NCI-H345 (cell line): ENCODE measurements around the gene RPL22L1.
"Not testable (repeated sequence)": the region's sequence is repeated elsewhere in the genome, so short reads cannot be mapped to it uniquely, and the experiment has no call there.

Experiments
- DNase-seq: peaks from one replicate; lab custom pipeline; 2025; lab: John Stamatoyannopoulos, UW

Gene RPL22L1

DNA sequence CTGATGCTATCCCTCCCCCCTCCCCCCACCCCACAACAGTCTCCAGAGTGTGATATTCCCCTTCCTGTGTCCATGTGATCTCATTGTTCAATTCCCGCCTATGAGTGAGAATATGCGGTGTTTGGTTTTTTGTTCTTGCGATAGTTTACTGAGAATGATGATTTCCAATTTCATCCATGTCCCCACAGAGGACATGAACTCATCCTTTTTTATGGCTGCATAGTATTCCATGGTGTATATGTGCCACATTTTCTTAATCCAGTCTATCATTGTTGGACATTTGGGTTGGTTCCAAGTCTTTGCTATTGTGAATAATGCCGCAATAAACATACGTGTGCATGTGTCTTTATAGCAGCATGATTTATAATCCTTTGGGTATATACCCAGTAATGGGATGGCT is 8.7 kb upstream of the RPL22L1 start:
- DNase-seq, result not testable (repeated sequence)

DNA sequence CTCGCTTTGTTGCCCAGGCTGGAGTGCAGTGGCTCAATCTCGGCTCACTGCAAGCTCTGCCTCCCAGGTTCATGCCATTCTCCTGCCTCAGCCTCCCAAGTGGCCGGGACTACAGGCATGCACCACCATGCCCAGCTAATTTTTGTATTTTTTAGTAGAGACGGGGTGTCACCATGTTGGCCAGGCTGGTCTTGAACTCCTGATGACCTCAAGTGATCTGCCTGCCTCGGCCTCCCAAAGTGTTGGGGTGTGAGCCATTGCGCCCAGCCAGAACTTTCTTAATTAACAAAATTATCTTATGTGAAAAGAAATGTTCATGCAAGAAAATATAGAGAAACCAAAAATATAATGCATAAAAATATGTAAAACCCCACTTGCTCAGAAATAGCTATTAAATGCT is 7.3 kb upstream of the RPL22L1 start:
- DNase-seq, result not testable (repeated sequence)

DNA sequence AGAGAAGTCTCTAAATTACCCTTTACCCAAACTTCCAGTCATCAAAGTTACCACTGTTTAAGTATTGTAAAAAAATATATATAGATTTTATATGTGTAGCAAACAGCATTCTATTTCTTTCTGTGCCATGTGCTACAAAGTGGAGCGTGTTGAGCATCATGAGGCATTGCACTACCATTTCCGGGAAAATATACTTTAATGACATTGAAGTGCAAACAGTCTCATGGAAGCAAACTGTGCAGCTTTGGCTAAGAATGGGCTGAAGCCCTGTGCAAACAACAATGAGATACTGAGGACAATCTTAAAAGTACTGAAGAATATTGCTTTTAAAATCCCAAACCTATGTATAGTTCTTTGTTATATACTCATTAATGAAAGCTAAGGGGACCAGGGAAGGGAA is 6.5 kb upstream of the RPL22L1 start:
- DNase-seq, result no peak

DNA sequence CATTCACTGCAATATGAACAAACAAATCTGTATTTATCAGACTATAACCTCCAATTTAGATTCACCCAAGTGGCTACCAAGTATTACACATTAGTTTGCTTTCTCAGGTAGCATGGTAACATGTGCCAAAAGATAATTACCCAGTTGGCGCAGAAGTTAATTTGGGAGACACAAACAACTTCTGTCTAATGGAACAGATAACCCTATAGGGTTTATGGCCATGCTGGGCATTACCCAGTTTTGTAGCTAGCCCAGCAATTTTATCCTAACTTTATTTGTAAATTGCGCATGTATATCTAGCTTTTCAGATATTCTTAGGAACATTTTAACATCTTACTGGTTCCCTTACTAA is 780 bp downstream of the RPL22L1 start:
- DNase-seq, result no peak

DNA sequence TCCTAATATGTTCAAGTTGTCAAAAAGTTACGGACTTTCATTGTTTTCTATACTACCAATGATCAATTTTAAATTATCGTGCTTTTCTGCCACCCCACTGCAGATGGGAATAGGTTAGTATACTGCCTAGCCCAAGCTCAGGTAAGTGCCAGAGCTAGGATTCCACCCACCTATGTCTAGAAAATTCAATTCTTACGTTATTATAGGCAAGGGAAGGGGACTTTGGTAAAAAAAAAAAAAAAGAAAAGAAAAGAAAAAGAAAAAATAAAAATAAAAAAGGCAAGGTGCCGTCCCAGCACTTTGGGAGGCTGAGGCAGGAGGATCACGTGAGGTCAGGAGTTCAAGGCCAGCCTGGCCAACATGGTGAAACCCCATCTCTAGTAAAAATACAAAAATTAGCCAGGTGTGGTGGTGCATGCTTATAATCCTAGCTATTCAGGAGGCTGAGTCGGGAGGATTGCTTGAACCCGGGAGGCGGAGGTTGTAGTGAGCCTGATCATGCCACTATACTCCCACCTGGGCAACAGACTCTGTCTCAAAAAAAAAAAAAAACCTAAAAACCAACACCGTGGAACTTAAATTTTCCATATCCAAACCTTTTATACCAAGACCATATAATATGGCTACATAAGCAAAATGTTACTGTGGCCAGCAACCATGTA is 1.3 kb downstream of the RPL22L1 start:
- DNase-seq, result no peak

DNA sequence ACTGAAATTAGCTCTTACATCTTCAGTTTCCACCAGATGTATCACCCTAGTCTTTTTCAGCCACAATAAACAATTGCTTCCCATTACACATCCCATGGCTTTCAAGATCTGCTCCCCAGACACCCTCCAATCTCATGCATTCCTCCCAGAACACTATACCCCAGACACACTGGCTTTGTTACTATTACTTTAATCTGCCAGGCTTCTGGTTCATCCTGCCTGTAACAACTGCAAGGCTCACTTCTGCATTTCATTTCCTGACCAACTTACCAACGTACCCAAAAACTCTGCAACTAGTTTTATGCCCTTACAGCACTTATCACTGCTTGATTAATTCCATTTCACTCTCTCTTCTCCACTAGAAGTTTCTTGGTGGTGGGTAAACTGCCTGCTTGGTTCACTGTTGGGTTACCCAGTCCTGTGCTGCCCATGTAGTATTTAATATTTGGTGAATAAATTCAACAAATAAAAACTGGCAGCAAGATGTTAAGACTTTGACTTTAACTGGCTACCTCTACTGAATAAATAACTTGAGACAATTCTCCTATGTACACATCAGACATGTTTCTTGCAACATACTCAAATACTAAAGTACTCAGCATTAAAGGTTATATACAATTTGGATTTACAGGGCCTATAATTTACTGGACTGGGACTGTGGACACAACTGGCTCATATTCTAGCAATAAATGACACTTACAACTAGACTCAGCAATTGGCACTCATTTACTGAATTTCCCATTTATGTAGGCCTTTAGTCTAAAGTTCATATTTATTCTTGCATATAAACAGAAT is 2.7 kb downstream of the RPL22L1 start:
- no peak for DNase-seq

DNA sequence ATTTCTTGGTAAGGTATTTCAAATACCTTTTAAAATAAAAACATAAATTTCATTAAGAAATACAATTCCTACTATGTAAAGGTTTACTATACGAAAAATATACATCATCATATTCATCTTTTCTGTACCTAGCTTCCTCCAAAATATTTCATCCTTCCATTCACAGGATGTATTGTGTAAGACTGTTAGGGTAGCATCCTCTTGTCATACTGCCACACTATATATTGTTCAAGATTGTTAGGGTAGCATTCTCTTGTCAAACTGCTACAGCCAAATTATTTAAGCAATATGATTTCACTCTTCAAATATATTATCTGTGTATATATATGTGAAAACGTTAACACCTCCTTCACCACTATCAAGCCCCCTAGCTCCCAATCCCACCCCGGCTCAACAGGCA is 3.5 kb downstream of the RPL22L1 start:
- no peak for DNase-seq

DNA sequence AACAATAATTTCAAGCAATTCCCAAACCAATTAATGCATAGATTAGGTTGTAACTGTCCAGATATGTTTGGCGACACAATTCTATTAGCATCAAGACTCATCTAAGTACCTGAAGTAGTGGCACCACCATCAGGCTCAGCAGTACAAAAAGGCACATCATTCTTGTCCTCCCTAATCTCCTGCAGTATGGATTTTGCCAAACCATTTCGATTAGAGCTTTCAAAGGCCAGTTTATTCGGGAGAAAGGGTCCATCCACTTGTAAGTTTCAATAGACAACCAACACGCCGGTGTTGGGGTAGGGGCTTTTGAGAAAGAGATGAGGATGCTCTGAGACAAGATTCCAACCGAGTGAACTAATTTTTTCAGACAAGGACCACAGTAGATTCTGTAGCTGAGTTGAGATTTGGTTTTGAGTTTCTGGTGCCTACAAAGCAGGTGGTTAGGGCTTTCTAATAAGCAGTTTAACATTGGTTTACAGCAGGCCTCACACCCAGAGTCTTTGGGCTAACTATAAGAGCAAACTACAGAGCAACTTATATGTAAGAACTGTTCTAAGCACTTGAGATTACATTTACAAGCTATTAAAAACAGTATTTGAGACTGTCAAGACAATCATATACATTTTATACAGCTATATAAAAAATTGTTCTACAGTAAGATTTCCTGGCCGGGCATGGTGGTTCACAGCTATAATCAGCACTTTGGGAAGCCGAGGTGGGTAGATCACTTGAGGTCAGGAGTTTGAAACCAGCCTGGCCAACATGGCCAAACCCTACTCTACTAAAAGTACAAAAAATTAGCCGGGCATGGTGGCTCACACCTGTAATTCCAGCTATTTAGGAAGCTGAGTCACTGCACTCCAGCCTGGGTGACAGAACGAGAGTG is 4.5 kb downstream of the RPL22L1 start:
- no peak for DNase-seq

DNA sequence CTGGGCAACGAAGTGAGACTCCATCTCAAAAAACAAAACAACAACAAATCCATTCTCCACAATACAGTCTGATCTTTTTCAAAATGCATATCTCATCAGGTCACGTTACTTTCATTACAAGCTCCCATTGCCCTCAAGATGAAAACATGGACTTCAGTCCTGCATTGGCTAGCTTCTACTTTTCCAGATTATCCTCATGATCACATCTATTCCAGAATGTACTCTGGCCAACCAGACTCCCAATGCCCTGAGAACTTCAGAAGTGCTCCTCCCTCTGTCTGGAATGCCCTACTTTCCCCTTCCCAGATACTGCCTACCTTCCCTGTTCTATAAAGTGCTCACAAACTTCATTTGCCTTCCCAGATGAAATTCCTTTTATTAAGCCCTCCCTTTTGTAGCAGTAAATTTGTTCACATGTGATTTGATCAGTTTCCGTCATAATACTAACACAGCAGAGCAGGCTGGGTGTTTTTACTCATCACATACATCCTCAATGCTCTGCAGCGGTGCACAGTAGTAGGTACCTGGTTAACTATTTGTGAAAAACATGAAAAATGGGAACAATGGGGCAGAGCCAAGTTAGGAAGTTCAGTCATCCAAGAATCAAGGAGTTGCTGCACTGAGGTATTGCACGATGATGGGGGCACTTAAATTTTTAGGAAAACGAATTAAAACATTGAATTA is 5.3 kb downstream of the RPL22L1 start:
- DNase-seq, result no peak

DNA sequence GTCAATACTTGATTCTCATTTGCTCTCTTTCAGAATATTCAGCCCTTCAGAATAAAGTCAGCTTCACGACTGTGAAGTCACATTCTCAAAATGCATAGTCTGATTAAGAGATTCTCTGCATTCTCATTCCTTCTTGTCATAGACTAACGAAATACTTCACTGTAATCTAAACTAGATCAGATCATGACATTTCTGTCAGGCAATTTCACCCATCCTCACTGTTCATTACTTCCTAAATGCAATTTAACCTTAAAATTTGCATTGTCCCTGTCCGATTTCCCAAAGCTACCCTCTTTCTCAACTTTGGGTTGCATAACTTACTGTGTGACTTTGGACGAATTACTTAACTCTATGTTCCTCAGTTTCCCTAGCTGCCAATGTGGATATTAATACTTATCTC is 6.2 kb downstream of the RPL22L1 start:
- DNase-seq, result no peak

DNA sequence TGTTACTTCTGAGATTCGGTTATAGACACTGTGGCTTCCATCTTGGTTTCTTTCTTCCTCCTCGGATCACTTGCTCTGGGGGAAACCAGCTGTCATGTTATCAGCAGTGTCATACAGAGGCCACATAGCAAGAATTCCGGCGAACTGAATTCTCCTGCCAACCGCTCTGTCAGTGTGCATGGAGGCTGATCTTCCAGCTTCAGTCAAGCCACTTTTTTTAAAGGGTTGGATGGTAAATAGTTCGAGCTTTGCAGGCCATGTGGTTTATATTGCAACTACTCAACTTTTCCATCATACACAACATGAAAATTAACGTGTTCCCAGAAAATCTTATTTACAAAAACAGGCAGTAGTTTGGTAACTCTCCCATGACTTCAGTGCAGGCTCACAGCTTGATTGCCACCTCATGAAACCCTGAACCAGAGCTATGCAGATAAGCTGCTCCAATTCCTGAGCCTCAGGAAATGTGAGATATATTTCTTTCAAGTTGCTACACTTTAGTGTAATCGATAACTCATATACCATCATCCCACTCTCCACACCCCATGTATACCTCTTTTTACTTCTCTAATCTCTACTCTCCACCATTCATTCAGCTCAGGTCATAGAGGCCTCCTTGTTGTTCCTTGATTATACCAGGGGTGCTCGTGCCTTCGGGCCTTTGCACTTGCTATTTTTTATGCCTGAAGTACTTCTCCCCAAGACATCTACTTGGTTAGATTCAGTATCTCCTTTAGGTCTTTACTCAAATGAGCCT is 7.2 kb downstream of the RPL22L1 start:
- DNase-seq, result no peak

DNA sequence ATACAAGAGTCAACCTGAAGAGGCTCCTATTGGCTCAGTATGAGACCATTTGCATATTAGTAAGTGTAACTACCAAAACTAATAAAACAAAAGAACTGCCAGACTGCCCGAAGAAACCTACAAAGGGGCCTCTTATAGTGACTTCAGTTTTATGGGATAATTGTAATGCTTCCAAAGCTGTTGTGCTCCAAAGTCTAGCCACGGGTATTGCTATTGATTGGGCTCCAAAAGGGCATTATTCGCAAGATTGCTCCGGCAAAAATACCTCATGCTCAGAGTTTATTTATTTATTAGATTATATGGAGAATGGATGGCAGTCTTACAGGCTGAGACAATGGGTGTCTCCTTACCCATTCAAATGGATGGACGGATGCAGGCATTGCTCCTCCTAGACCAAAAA is 11.4 kb downstream of the RPL22L1 start:
- no peak for DNase-seq

DNA sequence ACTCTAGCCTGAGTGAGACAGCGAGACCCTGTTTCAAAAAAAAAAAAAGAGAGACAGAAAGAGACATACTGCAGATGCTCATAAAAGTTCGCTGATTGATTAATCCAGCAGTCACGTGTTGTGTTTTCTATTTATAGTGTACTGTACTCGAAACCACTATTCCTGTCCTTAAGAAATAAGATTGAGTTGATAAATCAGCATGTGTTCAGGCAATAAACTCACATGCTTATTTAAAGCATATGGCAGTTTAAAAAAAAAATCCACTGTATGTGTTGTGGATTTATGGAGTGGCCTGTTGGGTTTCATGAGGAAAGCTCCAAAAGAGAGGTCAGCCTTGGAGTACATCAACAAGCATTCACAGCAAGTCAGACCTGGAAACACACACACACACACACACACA is 17.7 kb downstream of the RPL22L1 start:
- no peak for DNase-seq

DNA sequence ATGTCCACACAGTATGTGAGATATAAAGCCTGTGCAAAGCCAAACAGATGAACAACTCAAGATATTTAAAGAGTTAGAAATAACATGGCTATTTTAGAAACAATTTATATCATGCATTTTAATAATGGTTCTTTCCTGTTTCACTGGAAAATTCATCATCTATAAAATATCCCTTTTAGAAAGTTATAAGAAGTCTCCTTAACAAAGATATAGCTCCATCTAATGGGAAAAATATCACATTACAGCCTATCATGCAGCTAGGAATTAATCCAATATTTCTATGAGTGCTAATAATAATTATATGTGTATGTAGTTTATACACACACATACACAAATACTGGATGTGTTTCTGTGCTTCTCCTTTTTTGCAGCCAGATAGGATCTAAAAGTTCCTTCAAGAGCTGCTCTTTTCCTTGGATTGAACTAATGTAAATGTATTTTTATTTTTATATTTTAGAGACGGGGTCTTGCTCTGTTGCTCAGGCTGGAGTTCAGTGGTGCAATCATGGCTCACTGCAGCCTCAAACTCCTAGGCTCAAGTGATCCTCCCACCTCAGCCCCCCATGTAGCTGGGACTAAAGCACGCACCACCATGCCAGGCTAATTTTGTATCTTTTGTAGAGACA is 21.6 kb downstream of the RPL22L1 start:
- DNase-seq, result no peak

DNA sequence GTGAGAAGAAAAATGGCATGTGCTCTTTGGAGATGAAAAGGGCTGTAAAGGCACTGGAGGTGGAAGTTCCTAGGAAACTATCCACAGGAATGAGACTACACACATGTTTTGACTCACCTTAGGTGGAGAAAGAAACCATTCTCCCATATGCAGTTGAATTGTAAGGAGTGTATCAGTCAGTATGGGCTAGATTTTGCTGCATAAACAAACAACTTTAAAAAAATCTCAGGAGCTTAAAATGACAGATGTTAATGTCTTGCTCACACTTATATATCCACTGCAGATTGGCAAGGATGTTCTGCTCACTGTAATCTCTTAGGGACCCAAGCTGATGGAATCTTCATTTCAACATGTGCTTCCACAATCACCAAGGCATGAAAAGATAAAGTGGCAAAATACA is 25.6 kb downstream of the RPL22L1 start:
- DNase-seq, result no peak

DNA sequence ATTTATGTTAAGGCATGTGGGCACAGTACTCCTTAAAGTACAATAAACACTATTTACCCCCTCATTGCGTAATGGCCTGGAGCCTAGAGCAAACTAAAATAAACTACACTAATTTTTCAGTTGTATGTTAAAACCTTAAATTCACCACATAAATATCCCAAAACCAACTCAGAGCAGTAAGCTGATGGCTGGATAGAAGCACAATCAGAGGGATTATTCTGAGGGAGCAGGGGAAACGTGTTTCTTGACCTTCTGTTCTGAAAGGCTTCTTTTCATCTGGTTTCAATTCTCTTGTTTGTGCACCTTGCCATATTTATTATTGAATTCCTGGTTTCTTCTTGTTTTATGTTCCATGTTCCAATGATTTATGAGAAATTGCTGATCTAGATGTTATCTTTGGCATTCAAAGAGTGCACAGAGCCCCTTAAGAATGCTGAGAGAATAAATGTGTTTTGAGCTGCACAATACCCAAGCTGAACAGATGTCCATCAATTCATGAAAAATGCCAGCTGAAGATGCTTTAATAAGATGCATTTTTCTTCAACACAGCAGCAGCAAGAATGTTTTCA is 29.6 kb downstream of the RPL22L1 start:
- no peak for DNase-seq

DNA sequence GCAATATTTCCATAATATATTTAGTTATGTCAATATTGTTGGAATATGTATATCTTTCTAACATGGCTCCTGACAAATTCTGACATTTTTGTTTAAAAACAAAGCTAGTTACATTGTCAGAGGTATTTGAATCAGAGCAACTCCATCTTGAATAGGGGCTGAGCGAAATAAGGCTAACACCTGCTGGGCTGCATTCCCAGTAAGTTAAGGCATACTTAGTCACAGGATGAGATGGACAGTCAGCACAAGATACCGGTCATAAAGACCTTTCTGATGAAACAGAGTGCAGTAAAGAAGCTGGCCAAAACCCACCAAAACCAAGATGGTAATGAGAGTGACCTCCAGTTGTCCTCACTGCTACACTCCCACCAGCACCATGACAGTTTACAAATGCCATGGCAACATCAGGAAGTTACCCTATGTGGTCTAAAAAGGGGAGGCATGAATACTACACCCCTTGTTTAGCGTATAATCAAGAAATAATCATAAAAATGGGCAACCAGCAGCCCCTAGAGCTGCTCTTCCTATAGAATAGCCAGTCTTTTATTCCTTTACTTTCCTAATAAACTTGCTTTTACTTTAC is 30.4 kb downstream of the RPL22L1 start:
- no peak for DNase-seq

DNA sequence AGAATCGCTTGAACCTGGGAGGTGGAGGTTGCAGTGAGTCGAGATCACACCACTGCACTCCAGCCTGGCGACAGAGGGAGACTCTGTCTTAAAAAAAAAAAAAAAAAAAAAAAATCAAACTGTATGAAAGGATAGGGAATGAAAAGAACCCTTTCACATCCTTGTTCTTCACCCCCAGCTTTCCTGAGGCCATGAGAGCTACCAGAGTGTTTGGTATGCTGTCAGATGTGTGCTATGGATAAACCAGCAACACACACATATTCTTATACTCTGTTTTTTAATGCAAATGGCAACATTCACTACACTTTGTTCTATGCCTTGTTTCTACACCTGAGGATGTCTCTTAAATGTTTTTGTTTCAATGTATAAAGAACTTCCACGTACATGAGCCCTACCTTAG is 33.5 kb downstream of the RPL22L1 start:
- DNase-seq, result no peak

DNA sequence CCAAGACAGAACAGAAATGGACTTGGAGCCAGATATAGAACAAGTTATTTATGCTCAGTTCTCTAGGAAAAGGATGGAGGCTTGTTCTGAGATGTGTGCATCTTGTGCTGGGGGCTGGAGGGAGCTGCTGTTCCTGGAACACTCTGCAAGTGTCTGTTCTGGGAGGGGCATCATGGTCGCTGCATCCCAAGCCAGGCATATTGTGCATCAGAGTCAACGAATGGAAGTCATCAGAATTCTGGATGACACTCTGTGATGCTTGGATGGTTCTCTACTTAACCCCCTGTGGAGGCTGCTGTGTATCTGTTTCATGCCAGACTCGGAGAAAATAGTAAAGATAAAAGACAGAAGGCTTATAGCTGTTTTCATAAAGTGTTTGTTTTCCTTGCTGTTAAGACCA is 34.7 kb downstream of the RPL22L1 start:
- DNase-seq, result peak; percentile 78

DNA sequence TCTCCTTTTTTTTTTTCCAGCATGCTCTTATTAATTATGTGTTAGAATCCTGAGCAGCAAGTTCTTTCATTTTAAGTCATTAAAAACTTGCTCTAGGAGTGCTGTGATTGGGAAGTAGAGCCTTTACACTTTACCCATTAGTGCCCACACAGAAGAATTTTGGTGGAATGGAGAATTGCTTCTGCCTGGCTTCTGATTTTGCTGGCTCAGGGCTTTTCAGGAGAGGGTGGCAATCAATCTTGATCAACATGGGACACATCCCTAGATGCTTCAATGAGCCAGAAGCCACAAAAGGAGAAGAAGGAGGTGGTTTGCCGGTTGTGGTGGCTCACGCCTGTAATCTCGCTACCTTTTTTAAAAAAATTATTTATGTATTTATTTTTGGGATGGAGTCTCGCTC is 39.4 kb downstream of the RPL22L1 start:
- no peak for DNase-seq
